ENCODE results near the gene NPBWR2.

DNA sequence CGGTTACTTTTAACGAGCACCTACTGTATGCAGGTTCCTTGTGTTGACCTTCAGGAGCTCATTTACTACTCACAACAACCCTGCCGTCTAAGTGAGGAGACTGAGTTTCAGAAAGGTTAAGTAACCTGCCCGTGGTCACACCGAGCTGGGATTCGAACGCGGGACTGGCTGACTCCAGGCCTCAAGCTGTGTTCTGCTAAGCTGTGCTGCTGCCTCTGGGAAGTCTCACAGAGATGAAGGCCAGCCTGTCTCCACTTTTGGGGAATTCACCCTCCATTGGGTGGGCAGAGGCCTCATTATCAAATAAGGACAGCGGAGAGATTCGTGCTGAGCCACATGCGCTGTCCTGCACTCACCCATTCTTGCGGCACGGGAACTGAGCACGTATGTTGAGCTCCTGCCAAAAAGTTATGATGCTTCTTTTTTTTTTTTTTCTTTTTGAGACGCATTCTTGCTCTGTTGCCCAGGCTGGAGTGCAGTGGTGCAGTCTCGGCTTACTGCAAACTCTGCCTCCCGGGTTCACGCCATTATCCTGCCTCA is 31.0 kb upstream of the NPBWR2 start:
- TF ChIP-seq, protein P1, sequence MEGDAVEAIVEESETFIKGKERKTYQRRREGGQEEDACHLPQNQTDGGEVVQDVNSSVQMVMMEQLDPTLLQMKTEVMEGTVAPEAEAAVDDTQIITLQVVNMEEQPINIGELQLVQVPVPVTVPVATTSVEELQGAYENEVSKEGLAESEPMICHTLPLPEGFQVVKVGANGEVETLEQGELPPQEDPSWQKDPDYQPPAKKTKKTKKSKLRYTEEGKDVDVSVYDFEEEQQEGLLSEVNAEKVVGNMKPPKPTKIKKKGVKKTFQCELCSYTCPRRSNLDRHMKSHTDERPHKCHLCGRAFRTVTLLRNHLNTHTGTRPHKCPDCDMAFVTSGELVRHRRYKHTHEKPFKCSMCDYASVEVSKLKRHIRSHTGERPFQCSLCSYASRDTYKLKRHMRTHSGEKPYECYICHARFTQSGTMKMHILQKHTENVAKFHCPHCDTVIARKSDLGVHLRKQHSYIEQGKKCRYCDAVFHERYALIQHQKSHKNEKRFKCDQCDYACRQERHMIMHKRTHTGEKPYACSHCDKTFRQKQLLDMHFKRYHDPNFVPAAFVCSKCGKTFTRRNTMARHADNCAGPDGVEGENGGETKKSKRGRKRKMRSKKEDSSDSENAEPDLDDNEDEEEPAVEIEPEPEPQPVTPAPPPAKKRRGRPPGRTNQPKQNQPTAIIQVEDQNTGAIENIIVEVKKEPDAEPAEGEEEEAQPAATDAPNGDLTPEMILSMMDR (IDR thresholded peaks at IDR 0.05): no peak
- TF ChIP-seq POLR2A (IDR thresholded peaks at IDR 0.05) (no peak), EP300 (IDR thresholded peaks at IDR 0.05; ENCODE audit: low read depth) (no peak), POLR2AphosphoS5 (IDR thresholded peaks at IDR 0.05) (no peak)

Measured in transverse colon (tissue), 4 donors.